ENCODE measurements around the gene GDF9. TPM values are rescaled to one million over a fixed set of nuclear protein-coding genes. Genes with fewer than 3 reads are reported as not detected.

The GDF9 gene
- total RNA-seq, 2 donors from 2014 or later: 0.09 to 3.2 TPM

- H3K27me3 ChIP-seq (replicated peaks; ENCODE audit: insufficient read depth): no peaks in the 10 kb centered on the region
- H3K36me3 ChIP-seq: no peaks in the 10 kb centered on the region
- WGBS: 93% methylated on average over 1 of the region's 1 CpG
- intact Hi-C loops (cut with DNase I): no loop called here
- TF ChIP-seq CTCF (IDR thresholded peaks at IDR 0.05) (no peak), POLR2AphosphoS5 (IDR thresholded peaks at IDR 0.05) (no peak), POLR2A (IDR thresholded peaks at IDR 0.05) (no peak)
- no peak overlapping the region for H3K4me3 ChIP-seq
- H3K9me3 ChIP-seq: no peaks in the 10 kb centered on the region
- H3K4me1 ChIP-seq (replicated peaks): peaks cover 6% of the 10 kb centered on the region
- no peak overlapping the region for H3K27ac ChIP-seq
- no peak for DNase-seq (ENCODE audit: low spot score)
Measured at GRCh38 chr5:132815454-132815853, 50.8 kb downstream of the GDF9 start.

DNA sequence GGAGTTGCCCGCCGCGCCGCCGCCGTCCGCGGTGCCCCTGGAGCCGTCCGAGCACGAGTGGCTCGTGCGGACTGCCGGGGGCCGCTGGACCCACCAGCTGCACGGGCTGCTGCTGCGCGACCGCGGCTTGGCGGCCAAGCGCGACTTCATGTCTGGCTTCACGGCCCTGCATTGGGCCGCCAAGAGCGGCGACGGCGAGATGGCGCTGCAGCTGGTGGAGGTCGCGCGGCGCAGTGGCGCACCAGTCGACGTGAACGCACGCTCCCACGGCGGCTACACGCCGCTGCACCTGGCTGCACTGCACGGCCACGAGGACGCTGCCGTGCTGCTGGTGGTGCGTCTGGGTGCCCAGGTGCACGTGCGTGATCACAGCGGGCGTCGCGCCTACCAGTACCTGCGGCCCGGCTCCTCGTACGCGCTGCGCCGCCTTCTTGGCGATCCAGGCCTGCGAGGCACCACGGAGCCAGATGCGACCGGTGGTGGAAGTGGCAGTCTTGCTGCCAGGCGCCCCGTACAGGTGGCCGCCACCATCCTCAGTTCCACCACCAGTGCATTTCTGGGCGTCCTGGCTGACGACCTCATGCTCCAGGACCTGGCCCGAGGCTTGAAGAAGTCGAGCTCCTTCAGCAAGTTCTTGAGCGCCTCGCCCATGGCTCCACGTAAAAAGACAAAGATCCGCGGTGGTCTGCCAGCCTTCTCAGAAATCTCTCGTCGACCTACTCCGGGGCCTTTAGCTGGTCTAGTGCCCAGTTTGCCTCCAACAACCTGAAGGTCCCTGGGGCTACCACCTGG lies 51.6 kb downstream of the GDF9 start:
- intact Hi-C loops (cut with DNase I): no loop called here
- Histone ChIP-seq H3K4me3 (peak overlapping the region; percentile 37 to 55), H3K27ac (peak overlapping the region; percentile 70 to 71), H3K4me1 (replicated peaks) (peaks cover 2% of the 10 kb centered on the region), H3K36me3 (no peaks in the 10 kb centered on the region), H3K27me3 (replicated peaks; ENCODE audit: insufficient read depth) (no peaks in the 10 kb centered on the region), H3K9me3 (no peaks in the 10 kb centered on the region)
- WGBS: 73% methylated on average over 55 of the region's 81 CpGs
- no peak for DNase-seq (ENCODE audit: low spot score)
- TF ChIP-seq POLR2A (IDR thresholded peaks at IDR 0.05) (no peak), CTCF (IDR thresholded peaks at IDR 0.05) (no peak), POLR2AphosphoS5 (IDR thresholded peaks at IDR 0.05) (no peak)

DNA sequence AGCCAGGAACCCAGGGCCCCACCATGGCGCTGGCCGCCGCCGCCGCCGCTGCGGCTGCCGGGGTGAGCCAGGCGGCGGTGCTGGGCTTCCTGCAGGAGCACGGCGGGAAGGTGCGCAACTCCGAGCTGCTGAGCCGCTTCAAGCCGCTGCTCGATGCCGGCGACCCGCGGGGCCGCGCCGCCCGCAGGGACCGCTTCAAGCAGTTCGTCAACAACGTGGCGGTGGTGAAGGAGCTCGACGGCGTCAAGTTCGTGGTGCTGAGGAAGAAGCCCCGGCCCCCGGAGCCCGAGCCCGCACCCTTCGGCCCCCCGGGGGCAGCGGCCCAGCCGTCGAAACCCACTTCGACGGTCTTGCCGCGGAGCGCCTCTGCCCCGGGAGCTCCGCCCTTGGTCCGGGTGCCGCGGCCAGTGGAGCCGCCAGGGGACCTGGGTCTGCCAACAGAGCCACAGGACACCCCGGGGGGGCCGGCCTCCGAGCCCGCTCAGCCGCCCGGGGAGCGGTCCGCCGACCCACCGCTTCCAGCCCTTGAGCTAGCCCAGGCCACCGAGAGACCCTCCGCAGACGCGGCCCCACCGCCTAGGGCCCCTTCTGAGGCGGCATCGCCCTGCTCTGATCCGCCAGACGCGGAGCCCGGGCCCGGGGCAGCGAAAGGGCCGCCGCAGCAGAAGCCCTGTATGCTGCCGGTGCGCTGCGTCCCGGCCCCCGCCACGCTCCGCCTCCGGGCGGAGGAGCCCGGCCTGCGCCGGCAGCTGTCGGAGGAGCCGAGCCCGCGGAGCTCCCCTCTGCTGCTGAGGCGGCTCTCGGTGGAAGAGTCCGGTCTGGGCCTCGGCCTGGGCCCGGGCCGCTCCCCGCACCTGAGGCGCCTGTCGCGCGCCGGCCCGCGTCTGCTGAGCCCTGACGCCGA lies 52.4 kb downstream of the GDF9 start:
- Histone ChIP-seq H3K4me1 (replicated peaks) (no peaks in the 10 kb centered on the region), H3K27me3 (replicated peaks; ENCODE audit: insufficient read depth) (no peaks in the 10 kb centered on the region), H3K36me3 (no peaks in the 10 kb centered on the region), H3K4me3 (peak overlapping the region; percentile 37 to 55), H3K9me3 (no peaks in the 10 kb centered on the region), H3K27ac (peak overlapping the region; percentile 70 to 71)
- TF ChIP-seq POLR2A (IDR thresholded peaks at IDR 0.05) (no peak), POLR2AphosphoS5 (IDR thresholded peaks at IDR 0.05) (no peak), CTCF (IDR thresholded peaks at IDR 0.05) (no peak)
- intact Hi-C loops (cut with DNase I): no loop called here
- WGBS: 3% methylated on average over 65 of the region's 110 CpGs
- DNase-seq (ENCODE audit: low spot score): no peak

DNA sequence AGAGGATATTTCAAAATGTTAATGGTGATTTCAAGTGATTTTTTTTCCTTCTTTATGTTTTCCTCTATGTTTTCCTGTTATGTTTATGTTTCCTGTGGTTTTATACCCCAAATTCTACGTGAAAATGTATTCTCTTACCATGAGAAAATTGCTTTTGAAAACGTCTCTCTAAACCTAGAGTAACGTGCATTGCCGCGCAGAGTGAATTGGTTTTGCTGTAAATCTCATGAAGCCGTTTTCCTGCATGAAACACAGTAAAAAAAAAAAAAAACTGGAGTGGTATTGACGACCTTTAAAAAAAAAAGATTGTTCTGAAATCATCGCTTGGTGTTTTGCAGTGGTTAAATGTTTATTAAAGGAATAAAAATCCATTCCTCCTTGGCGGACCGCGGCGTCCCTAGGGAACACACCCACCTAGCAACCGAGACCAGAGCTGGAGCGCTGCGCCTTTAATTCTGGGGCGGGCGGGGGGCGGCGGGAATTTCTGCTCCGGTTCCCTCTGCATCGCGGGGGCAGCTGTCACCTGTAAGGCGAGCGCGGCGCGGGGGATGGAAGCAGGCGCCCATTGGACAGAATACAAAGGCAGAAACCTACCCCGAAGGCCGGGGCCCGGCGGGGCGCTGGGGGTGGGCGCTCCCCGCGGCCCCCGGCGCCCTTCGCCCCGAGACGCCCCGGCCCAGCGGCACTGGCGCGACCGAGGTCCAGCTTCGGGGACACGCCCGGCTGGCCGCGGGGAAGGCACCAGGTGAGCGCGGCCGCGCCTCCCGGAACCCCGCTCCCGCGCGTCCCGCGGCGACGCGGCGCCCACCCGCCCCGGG lies 53.3 kb downstream of the GDF9 start, which contains the start of gene SOWAHA:
Gene SOWAHA, plus strand, starts transcription at position 522 of the 818 bp plus-strand sequence. CDS start 320 bp downstream, outside the sequence.
- no peaks in the 10 kb centered on the region for H3K27me3 ChIP-seq (replicated peaks; ENCODE audit: insufficient read depth)

More for the DNA sequence above, 53.3 kb downstream of the GDF9 start, which contains the start of gene SOWAHA:
- no peaks in the 10 kb centered on the region for H3K4me1 ChIP-seq (replicated peaks)
- peak within 1 kb of the TSS; percentile 70 to 71 for H3K27ac ChIP-seq
- DNase-seq (ENCODE audit: low spot score): no peak
- H3K36me3 ChIP-seq: no peaks in the 10 kb centered on the region
- peak within 1 kb of the TSS; percentile 37 to 55 for H3K4me3 ChIP-seq
- H3K9me3 ChIP-seq: no peaks in the 10 kb centered on the region
- intact Hi-C loops (cut with DNase I): no loop called here
- TF ChIP-seq POLR2A (IDR thresholded peaks at IDR 0.05) (no peak), POLR2AphosphoS5 (IDR thresholded peaks at IDR 0.05) (no peak), CTCF (IDR thresholded peaks at IDR 0.05) (no peak)
- WGBS: 3% methylated on average over 42 of the region's 68 CpGs

All from prostate gland (tissue), 2 donors.